Measurements from ENCODE around the gene DPP3.

DNA sequence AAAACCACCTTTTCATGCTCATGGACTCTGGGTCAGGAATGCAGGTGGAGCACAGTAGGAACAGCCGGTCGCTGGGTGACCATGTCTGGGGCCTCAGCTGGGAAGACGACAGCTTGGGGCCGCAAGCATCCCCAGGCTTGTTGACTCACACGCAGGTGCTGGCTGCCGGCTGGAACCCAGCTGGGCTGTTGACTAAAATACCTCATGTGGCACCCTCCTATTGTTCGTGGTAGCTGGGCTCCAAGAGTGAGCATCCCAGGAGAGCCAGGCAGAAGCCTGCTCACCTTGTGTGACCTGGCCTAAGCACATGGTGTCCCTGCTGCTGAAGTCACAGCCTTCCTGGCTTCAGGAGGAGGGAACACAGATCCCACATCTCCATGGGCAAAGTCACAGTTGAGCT, 9.4 kb downstream of the DPP3 start:
- TF ChIP-seq, protein P1, sequence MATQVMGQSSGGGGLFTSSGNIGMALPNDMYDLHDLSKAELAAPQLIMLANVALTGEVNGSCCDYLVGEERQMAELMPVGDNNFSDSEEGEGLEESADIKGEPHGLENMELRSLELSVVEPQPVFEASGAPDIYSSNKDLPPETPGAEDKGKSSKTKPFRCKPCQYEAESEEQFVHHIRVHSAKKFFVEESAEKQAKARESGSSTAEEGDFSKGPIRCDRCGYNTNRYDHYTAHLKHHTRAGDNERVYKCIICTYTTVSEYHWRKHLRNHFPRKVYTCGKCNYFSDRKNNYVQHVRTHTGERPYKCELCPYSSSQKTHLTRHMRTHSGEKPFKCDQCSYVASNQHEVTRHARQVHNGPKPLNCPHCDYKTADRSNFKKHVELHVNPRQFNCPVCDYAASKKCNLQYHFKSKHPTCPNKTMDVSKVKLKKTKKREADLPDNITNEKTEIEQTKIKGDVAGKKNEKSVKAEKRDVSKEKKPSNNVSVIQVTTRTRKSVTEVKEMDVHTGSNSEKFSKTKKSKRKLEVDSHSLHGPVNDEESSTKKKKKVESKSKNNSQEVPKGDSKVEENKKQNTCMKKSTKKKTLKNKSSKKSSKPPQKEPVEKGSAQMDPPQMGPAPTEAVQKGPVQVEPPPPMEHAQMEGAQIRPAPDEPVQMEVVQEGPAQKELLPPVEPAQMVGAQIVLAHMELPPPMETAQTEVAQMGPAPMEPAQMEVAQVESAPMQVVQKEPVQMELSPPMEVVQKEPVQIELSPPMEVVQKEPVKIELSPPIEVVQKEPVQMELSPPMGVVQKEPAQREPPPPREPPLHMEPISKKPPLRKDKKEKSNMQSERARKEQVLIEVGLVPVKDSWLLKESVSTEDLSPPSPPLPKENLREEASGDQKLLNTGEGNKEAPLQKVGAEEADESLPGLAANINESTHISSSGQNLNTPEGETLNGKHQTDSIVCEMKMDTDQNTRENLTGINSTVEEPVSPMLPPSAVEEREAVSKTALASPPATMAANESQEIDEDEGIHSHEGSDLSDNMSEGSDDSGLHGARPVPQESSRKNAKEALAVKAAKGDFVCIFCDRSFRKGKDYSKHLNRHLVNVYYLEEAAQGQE (IDR thresholded peaks at IDR 0.05; ENCODE audit: low read depth), result no peak
- no peak for TF ChIP-seq RAD21 (IDR thresholded peaks at IDR 0.05; ENCODE audit: low read depth)
- 0 out of 2 replicates have a peak, but pooled peaks have one; percentile 32 for TF ChIP-seq YY1 (IDR thresholded peaks at IDR 0.05; ENCODE audit: low read depth)
- no peak for TF ChIP-seq TAF1 (IDR thresholded peaks at IDR 0.05; ENCODE audit: low read depth)
- no peak for TF ChIP-seq TEAD4 (IDR thresholded peaks at IDR 0.05)
- TF ChIP-seq, protein P2, sequence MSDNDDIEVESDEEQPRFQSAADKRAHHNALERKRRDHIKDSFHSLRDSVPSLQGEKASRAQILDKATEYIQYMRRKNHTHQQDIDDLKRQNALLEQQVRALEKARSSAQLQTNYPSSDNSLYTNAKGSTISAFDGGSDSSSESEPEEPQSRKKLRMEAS (IDR thresholded peaks at IDR 0.05), result no peak; the same call in 1 of the 2 replicates
- TF ChIP-seq EP300 (IDR thresholded peaks at IDR 0.05; ENCODE audit: borderline replicate concordance), result peak; percentile 47; the same call in 1 of the 2 replicates
- no peak for TF ChIP-seq CEBPB (IDR thresholded peaks at IDR 0.05)
- TF ChIP-seq ZBTB7A (IDR thresholded peaks at IDR 0.05; ENCODE audit: low read depth), result no peak
- TF ChIP-seq NFIC (IDR thresholded peaks at IDR 0.05), result no peak
- TF ChIP-seq, protein P3, sequence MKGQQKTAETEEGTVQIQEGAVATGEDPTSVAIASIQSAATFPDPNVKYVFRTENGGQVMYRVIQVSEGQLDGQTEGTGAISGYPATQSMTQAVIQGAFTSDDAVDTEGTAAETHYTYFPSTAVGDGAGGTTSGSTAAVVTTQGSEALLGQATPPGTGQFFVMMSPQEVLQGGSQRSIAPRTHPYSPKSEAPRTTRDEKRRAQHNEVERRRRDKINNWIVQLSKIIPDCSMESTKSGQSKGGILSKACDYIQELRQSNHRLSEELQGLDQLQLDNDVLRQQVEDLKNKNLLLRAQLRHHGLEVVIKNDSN (IDR thresholded peaks at IDR 0.05), result no peak
- no peak for TF ChIP-seq CREB1 (IDR thresholded peaks at IDR 0.05; ENCODE audit: low read depth)
- TF ChIP-seq TCF12 (IDR thresholded peaks at IDR 0.05; ENCODE audit: low read depth), result peak; percentile 82
